RWPE2 (cell line): ENCODE results near the gene LRBA.

ENCODE experiments used
- ATAC-seq: fragments of 200-7000 bp; cut with Tn5 transposase; 3 replicates; pipeline ENCODE4 v1.9.1; 2021; ENCODE audit warnings: low read depth
- DNase-seq: peaks from one replicate; pipeline ENCODE4 v3.0.0-alpha.2; 2020; ENCODE audit warnings: low spot score
- H3K27ac ChIP-seq: fragments of 450-650 bp; 2 replicates; pipeline ENCODE4 v1.5.1; 2017; ENCODE audit warnings: mild to moderate bottlenecking; ENCODE audit not compliant: poor library complexity, severe bottlenecking
- H3K27me3 ChIP-seq: fragments of 250-450 bp; sonication (Bioruptor Pico); 2 replicates; pipeline ENCODE4 v1.5.1; 2021; ENCODE audit warnings: mild to moderate bottlenecking, moderate library complexity; ENCODE audit not compliant: insufficient read depth, poor library complexity, severe bottlenecking
- H3K36me3 ChIP-seq: fragments of 250-450 bp; sonication (Bioruptor Pico); 2 replicates; pipeline ENCODE4 v1.5.1; 2020; ENCODE audit warnings: low read depth, mild to moderate bottlenecking, moderate library complexity
- H3K4me1 ChIP-seq: fragments of 250-450 bp; sonication (Bioruptor Pico); 2 replicates; pipeline ENCODE4 v1.5.1; 2021; ENCODE audit warnings: mild to moderate bottlenecking, moderate library complexity; ENCODE audit not compliant: insufficient read depth, poor library complexity, severe bottlenecking
- H3K4me3 ChIP-seq: fragments of 250-450 bp; sonication (Bioruptor Pico); 2 replicates; pipeline ENCODE4 v1.5.1; 2021; ENCODE audit warnings: mild to moderate bottlenecking, moderate library complexity; ENCODE audit not compliant: severe bottlenecking
- H3K9me3 ChIP-seq: fragments of 250-450 bp; sonication (Bioruptor Pico); 2 replicates; pipeline ENCODE4 v1.5.1; 2021; ENCODE audit warnings: mild to moderate bottlenecking, moderate library complexity; ENCODE audit not compliant: severe bottlenecking
- TF ChIP-seq, protein P1 (sequence below): fragments of 450-650 bp; IDR thresholded peaks from one replicate; pipeline ENCODE4 v1.5.1; 2017; ENCODE audit warnings: mild to moderate bottlenecking, moderate library complexity; ENCODE audit not compliant: poor library complexity, severe bottlenecking

Gene LRBA

DNA sequence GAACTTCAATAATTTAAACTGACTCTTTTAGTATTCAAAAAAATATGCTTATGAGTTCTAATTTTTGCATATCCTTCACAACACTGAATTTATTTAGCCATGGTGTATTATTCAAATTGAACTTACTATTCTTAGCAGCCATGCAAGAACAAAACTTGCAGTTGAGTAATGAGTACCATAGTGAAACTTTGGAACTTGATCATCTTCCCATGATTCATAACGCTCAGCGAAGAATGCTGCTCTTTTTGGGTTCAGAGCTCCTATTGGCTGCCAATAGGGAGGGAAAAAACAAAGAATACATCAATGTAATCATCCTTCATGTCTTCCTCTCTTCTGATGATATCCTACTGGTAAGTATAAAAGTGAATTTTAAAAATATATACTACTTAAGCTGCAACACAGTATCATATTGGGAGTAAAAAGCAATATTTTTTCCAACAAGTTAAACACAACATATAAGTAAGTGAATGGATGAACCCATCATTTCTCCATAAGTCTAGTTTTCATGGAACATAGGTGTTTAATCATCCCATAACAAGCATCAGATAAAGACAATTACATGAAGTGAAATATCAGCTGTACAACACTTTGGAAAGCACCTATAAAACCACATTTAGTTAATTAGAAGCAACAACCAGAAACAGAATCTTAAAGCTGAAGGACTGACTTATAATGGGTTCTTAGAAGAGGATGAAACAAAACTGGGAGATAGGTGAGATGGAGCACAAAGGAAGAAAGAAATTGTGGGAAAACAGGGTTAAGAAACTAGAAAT lies 578.3 kb downstream of the LRBA start:
- Histone ChIP-seq H3K4me1 (no peaks in the 10 kb centered on the region), H3K27ac (no peak overlapping the region), H3K9me3 (no peaks in the 10 kb centered on the region), H3K36me3 (no peaks in the 10 kb centered on the region), H3K27me3 (no peaks in the 10 kb centered on the region), H3K4me3 (no peak overlapping the region)
- no peak for DNase-seq
- ATAC-seq = no peak
- TF ChIP-seq, protein P1, sequence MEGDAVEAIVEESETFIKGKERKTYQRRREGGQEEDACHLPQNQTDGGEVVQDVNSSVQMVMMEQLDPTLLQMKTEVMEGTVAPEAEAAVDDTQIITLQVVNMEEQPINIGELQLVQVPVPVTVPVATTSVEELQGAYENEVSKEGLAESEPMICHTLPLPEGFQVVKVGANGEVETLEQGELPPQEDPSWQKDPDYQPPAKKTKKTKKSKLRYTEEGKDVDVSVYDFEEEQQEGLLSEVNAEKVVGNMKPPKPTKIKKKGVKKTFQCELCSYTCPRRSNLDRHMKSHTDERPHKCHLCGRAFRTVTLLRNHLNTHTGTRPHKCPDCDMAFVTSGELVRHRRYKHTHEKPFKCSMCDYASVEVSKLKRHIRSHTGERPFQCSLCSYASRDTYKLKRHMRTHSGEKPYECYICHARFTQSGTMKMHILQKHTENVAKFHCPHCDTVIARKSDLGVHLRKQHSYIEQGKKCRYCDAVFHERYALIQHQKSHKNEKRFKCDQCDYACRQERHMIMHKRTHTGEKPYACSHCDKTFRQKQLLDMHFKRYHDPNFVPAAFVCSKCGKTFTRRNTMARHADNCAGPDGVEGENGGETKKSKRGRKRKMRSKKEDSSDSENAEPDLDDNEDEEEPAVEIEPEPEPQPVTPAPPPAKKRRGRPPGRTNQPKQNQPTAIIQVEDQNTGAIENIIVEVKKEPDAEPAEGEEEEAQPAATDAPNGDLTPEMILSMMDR = no peak

GRCh38 chr4:150431221-150431620 lies 583.9 kb downstream of the LRBA start:
- DNase-seq = no peak
- H3K36me3 ChIP-seq = no peaks in the 10 kb centered on the region
- no peak overlapping the region for H3K27ac ChIP-seq
- H3K4me3 ChIP-seq = no peak overlapping the region
- H3K27me3 ChIP-seq = no peaks in the 10 kb centered on the region
- TF ChIP-seq, protein P1 = no peak
- no peak for ATAC-seq
- no peaks in the 10 kb centered on the region for H3K4me1 ChIP-seq
- H3K9me3 ChIP-seq = no peaks in the 10 kb centered on the region

DNA sequence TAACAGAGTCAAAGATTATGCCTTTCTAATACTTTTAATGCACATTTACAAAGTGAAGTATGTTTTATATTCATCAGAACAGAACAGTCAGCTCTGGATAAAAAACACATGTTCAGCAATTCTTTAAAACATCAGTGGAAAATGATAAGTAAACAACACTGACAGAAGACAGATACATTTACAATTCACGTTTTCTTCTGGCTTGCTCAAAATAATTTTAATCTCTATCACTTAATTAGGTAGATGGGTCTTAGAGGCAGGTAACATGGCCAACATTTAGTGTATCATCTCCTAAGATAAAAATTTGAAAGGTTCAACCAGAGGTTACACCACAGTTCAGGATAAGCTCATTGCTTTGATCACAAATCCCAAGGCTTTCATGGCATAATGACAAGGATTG lies 589.9 kb downstream of the LRBA start:
- Histone ChIP-seq H3K27me3 (no peaks in the 10 kb centered on the region), H3K9me3 (no peaks in the 10 kb centered on the region), H3K4me1 (no peaks in the 10 kb centered on the region), H3K36me3 (no peaks in the 10 kb centered on the region), H3K4me3 (no peak overlapping the region), H3K27ac (no peak overlapping the region)
- DNase-seq (no peak), ATAC-seq (no peak)
- TF ChIP-seq, protein P1 = no peak

- no peaks in the 10 kb centered on the region for H3K36me3 ChIP-seq
- H3K4me3 ChIP-seq = no peak overlapping the region
- no peaks in the 10 kb centered on the region for H3K27me3 ChIP-seq
- no peak overlapping the region for H3K27ac ChIP-seq
- TF ChIP-seq, protein P1 = no peak
- no peak for ATAC-seq
- no peaks in the 10 kb centered on the region for H3K9me3 ChIP-seq
- H3K4me1 ChIP-seq = no peaks in the 10 kb centered on the region
- DNase-seq = no peak
Observed at GRCh38 chr4:150423503-150423902, 591.6 kb downstream of the LRBA start.

DNA sequence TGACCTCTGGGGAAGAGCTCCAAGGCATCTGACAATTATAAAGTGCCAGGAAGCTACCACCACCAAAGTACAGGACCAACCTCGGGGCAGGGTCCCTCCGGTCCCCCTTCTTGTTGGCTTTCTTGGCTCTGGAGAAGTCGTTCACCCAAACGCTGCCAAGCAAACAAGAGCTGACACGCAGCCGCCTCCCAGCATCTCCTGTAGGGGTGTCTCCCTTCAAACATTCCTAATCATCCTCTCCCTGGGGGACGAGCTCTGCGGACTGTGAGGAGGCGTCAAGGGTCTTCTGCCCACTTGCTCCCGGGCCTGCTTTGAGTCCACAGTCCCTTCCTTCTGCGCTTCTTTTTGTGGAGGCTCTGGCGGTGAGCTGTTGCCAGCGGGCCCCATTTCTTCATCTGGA lies 592.0 kb downstream of the LRBA start:
- DNase-seq = no peak
- H3K4me3 ChIP-seq = no peak overlapping the region
- no peaks in the 10 kb centered on the region for H3K4me1 ChIP-seq
- H3K9me3 ChIP-seq = no peaks in the 10 kb centered on the region
- H3K27ac ChIP-seq = no peak overlapping the region
- TF ChIP-seq, protein P1 = no peak
- no peaks in the 10 kb centered on the region for H3K36me3 ChIP-seq
- no peak for ATAC-seq
- H3K27me3 ChIP-seq = no peaks in the 10 kb centered on the region
